Measurements from ENCODE around the gene SLC45A1. TPM values are rescaled to one million over a fixed set of nuclear protein-coding genes. Genes with fewer than 3 reads are reported as not detected.
A peak's percentile ranks its signal among the peaks of the same experiment; 100 is the strongest.
"Not testable (repeated sequence)": the region's sequence is repeated elsewhere in the genome, so short reads cannot be mapped to it uniquely, and the experiment has no call there.

SLC45A1 gene
- 1 to 10 TPM in 3 of 4 donors, under 1 TPM in 1; 0.84 to 4.1 (median 2.7) TPM for total RNA-seq

DNA sequence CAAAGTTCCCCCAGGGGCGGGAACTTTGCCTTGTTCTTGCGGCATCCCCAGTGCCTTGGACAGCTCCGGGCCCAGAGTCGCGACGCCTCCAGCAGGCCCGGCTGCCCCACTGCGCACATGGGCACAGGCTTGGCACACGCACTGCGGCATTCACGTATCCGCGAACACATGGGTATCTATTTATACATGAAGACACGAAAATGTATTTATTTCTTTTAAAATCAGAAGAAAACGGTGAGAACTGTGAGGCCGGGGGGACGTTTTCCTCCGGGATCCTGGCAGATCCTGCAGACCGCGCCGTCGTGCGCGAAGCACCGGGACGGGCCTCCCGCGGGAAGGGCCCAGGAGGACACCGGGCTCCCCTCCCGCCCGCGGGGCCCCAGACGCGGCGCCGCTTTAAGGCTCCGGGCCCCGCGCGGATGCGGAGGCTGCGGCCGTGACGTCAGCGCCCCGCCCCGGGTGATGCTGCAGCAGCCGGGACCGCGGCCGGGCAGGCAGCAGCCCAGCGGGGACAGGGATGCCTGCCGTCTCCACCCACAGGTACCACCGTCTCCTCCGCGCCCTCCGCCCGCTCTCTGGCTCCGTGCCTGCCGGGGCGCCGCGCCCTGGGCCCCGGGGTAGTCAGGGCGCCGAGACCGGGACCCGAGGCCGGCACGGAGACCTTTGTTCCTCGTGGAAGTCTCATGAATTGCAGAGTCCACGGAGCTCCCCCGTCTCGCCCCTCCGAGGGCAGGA lies at the start of gene SLC45A1:
Gene SLC45A1 (plus strand): TSS at position 468 of the 735 bp plus-strand sequence. CDS start 6,216 bp downstream, outside the sequence.
- ATAC-seq (ENCODE audit: low FRiP score) (peak; percentile 65), DNase-seq (ENCODE audit: low spot score) (peak; percentile 62)
- TF ChIP-seq, protein P1, sequence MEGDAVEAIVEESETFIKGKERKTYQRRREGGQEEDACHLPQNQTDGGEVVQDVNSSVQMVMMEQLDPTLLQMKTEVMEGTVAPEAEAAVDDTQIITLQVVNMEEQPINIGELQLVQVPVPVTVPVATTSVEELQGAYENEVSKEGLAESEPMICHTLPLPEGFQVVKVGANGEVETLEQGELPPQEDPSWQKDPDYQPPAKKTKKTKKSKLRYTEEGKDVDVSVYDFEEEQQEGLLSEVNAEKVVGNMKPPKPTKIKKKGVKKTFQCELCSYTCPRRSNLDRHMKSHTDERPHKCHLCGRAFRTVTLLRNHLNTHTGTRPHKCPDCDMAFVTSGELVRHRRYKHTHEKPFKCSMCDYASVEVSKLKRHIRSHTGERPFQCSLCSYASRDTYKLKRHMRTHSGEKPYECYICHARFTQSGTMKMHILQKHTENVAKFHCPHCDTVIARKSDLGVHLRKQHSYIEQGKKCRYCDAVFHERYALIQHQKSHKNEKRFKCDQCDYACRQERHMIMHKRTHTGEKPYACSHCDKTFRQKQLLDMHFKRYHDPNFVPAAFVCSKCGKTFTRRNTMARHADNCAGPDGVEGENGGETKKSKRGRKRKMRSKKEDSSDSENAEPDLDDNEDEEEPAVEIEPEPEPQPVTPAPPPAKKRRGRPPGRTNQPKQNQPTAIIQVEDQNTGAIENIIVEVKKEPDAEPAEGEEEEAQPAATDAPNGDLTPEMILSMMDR (IDR thresholded peaks at IDR 0.05), result no peak

DNA sequence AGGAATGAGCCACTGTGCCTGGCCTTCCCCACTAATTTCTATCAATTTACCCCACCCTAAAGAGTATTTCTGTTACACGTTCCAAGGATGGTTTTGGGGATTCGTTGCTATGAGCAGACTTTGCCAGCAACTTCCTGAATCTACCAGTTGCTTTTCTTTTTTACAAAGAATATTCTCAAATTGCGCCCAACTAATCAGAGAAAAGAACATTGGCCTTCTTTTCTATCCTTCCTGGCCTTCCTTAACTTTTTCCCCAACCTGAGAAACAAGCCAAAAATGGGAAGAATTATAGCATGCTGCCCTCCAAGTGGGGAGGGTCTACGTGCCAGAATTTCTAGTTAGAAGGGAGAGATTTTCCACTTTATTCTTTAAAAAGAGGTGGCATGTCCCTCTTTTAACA lies 44.9 kb upstream of the SLC45A1 start:
- TF ChIP-seq, protein P1 (IDR thresholded peaks at IDR 0.05), result no peak

DNA sequence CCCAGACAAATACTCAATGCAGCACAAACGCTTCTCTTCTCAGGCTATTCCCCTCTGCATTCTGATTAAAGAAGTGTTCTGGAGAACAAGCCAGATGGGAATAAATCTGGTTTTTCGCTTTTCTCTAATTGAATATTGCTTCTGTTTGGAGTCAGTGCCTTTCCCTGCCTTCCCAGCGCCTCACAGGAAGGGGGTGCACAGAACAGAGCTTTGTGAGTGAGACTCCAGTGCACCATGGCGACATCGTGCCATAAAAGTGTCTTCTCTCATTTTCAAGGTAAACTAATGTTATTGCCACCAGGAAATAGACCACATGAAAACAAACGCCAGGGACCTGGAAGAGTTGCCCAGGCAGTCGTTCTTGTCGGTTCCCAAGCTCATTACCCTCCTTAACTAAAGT lies 43.6 kb upstream of the SLC45A1 start:
- TF ChIP-seq, protein P1 (IDR thresholded peaks at IDR 0.05), result no peak
- DNase-seq (ENCODE audit: low spot score) (no peak), ATAC-seq (ENCODE audit: low FRiP score) (no peak)

More for the DNA sequence above, 44.9 kb upstream of the SLC45A1 start:
- ATAC-seq (ENCODE audit: low FRiP score) (no peak), DNase-seq (ENCODE audit: low spot score) (no peak)

DNA sequence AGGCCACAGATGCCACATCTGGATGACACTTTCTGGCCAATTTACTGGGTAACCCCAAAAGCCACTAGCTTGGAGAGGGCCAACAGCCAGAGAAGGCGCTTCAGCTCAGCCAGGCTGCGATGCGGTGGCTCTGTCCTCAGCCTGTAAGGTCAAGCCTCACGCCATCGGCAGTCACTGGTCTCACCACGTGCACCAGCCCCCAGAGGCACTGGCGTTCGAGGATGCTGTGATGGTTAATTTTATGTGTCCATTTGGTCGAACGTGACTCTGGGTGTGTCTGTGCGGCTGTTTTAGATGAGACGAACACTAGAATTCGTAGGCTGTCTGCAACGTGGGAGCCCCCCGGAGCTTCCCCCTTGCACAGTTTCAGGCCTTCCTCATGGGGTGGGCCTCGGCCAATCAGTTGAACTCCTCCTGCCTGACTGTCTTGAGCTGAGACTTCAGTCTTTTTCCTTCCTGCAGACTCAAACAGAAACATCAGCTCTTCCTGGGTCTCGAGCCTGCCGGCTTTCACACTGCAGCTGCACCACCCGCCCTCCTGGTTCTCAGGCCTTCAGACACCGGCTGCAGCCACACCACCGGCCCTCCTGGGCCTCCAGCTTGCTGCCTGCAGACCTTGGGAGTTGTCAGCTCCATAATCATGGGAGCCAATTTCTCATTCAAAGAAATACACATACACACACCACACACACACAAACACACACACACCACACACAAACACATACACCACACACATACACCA lies 41.6 kb upstream of the SLC45A1 start:
- no peak for ATAC-seq (ENCODE audit: low FRiP score)
- TF ChIP-seq, protein P1 (IDR thresholded peaks at IDR 0.05), result no peak
- DNase-seq (ENCODE audit: low spot score), result no peak

DNA sequence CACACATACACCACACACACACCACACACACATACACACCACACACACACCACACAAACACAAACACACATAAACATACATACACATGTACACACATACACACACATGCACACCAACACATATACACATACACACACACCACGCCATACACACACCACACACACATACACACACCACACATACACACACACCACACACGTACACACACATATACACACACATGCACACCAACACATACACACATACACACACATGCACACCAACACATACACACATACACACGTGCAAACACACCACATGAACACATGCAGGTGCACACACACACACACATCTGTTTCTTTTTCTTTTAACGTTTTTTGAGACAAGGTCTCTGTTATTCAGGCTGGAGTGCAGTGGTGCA lies 41.0 kb upstream of the SLC45A1 start:
- DNase-seq (ENCODE audit: low spot score), result no peak
- TF ChIP-seq, protein P1 (IDR thresholded peaks at IDR 0.05), result no peak
- ATAC-seq (ENCODE audit: low FRiP score), result no peak

DNA sequence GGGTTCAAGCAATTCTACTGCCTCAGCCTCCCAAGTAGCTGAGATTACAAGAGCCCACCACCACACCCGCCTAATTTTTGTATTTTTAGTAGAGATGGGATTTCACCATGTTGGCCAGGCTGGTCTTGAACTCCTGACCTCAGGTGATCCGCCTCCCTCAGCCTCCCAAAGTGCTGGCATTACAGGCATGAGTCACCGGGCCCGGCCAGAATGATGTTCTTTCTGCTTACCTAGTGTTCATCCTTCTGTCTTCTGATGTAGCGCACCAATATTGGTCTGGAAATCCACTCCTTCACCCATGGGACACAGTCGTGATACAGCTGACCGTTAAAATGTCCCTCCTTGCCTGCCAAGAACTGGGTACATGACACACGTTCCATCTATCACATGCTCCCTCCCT lies 39.2 kb upstream of the SLC45A1 start:
- ATAC-seq (ENCODE audit: low FRiP score); DNase-seq (ENCODE audit: low spot score): not testable (repeated sequence)

DNA sequence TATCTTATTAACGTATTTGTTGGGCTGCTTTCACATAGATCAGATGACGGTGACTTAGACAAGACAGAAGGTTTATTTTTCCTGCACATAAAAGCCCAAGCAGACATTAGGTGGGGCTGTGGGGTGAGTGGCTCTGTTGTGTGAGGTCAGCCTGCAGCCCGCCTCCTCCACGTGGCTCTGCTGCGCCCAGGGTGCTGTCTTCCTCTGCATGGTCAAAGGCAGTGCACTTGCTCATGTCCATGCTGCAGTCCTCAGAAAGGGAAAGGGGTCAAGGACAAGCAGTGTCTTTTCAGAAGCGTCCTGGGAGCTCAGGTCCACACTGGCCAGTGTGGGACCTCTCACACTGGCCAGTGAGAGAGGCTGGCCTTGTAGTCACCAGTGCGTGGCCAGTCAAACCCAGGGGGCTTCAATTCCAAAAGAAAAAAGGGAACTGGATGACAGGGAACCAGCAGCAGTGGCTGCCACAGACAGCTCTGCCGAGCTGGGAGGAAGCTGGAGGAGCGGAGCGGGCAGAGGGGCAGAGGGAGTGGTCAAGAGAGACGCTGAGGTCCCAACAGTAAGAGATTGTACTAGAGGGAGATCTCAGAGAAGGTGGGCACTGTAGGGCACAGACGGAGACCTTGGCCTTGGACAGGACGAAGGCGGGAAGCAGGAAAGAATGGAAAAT lies 35.9 kb upstream of the SLC45A1 start:
- no peak for ATAC-seq (ENCODE audit: low FRiP score)
- TF ChIP-seq, protein P1 (IDR thresholded peaks at IDR 0.05), result no peak
- no peak for DNase-seq (ENCODE audit: low spot score)
